Effector memory CD4-positive, alpha-beta T cell (primary cell): ENCODE results near the gene NDST4.

Experiments used
- DNase-seq, 3 donors: peaks; one replicate each; pipeline ENCODE4 v3.0.0-alpha.2; 2020
- H3K27ac ChIP-seq: 2 replicates; pipeline ENCODE4 v1.7.0; 2013; ENCODE audit warnings: mild to moderate bottlenecking, low read length, moderate library complexity; ENCODE audit not compliant: insufficient read depth, poor library complexity, severe bottlenecking
- H3K27me3 ChIP-seq: replicated peaks from 2 replicates; pipeline ENCODE4 v1.7.0; 2013; ENCODE audit warnings: mild to moderate bottlenecking, low read length; ENCODE audit not compliant: insufficient read depth, control insufficient read depth, poor library complexity, severe bottlenecking
- H3K36me3 ChIP-seq: 2 replicates; pipeline ENCODE4 v1.7.0; 2013; ENCODE audit warnings: mild to moderate bottlenecking, low read length, moderate library complexity; ENCODE audit not compliant: control insufficient read depth, insufficient read depth
- H3K4me1 ChIP-seq: 2 replicates; pipeline ENCODE4 v1.7.0; 2013; ENCODE audit warnings: low read length, mild to moderate bottlenecking; ENCODE audit not compliant: control insufficient read depth, insufficient read depth, poor library complexity, severe bottlenecking
- H3K4me3 ChIP-seq: 2 replicates; pipeline ENCODE4 v1.7.0; 2013; ENCODE audit warnings: low read length, low read depth, mild to moderate bottlenecking; ENCODE audit not compliant: insufficient read depth, poor library complexity, severe bottlenecking
- H3K9me3 ChIP-seq: 2 replicates; pipeline ENCODE4 v1.7.0; 2013; ENCODE audit warnings: mild to moderate bottlenecking, low read length, moderate library complexity; ENCODE audit not compliant: control insufficient read depth

Gene NDST4

DNA sequence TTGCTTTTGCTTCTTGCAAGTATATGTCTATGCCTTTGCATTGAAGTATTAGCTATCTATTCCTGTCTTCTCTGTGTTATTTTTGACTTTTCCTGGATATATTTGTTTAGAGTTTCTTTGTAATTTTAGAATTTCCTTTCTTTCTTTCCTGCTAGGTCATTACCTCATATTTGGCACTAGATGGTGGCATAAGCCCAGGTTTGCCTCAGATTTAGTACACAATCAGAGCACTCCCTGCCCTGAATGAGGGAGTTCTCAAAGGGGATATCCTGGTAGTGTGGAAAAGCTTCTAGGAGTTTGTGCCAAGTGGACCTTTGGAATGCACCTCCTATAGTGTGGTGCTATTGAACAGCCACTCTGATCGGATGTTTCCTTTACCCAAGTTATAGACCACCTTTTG is 333.2 kb downstream of the NDST4 start:
- Histone ChIP-seq H3K4me1 (no peaks in the 10 kb centered on the region), H3K27ac (no peak overlapping the region), H3K9me3 (no peaks in the 10 kb centered on the region), H3K4me3 (no peak overlapping the region), H3K27me3 (no peaks in the 10 kb centered on the region), H3K36me3 (no peaks in the 10 kb centered on the region)
- DNase-seq, result no peak
